Mesenchymal stem cell (in vitro differentiated cells and primary cell): ENCODE results near the gene ARID4B.
"Not testable (repeated sequence)": the region's sequence is repeated elsewhere in the genome, so short reads cannot be mapped to it uniquely, and the experiment has no call there.

Experiments
- DNase-seq: peaks from one replicate; pipeline ENCODE4 v3.0.0-alpha.2; 2013
- H2AFZ ChIP-seq: one replicate; pipeline ENCODE4 v1.6.1; 2013; ENCODE audit warnings: low read depth, mild to moderate bottlenecking, control low read depth, inconsistent platforms, low read length, moderate library complexity
- H2AK5ac ChIP-seq: 2 replicates; pipeline ENCODE4 v1.6.1; 2013; ENCODE audit warnings: low read length, moderate library complexity, mild to moderate bottlenecking, inconsistent platforms; ENCODE audit not compliant: severe bottlenecking
- H2BK120ac ChIP-seq: one replicate; pipeline ENCODE4 v1.6.1; 2013; ENCODE audit warnings: low read depth, mild to moderate bottlenecking, inconsistent platforms, low read length, moderate library complexity
- H2BK12ac ChIP-seq, 2 experiments: one replicate each; pipeline ENCODE4 v1.6.1; 2013; ENCODE audit warnings: inconsistent platforms in 2 of 2, low read length in 2 of 2, mild to moderate bottlenecking in 2 of 2, moderate library complexity in 2 of 2, control low read depth in 1 of 2
- H2BK15ac ChIP-seq: one replicate; pipeline ENCODE4 v1.6.1; 2013; ENCODE audit warnings: mild to moderate bottlenecking, low read depth, inconsistent platforms; ENCODE audit not compliant: poor library complexity, severe bottlenecking
- H2BK5ac ChIP-seq: 2 replicates; pipeline ENCODE4 v1.6.1; 2013; ENCODE audit warnings: low read depth, mild to moderate bottlenecking, low read length, control low read depth, inconsistent platforms; ENCODE audit not compliant: poor library complexity, severe bottlenecking
- H3K14ac ChIP-seq, 2 experiments: one replicate each; pipeline ENCODE4 v1.6.1; 2013; ENCODE audit warnings: inconsistent platforms in 2 of 2, low read length in 2 of 2, control low read depth in 1 of 2, mild to moderate bottlenecking in 1 of 2, moderate library complexity in 1 of 2
- H3K18ac ChIP-seq, 2 experiments: one replicate each; pipeline ENCODE4 v1.6.1; 2013; ENCODE audit warnings: inconsistent platforms in 2 of 2, low read length in 2 of 2, control low read depth in 1 of 2, low read depth in 1 of 2, mild to moderate bottlenecking in 1 of 2
- H3K23ac ChIP-seq, 2 experiments: one replicate each; pipeline ENCODE4 v1.6.1; 2013; ENCODE audit warnings: inconsistent platforms in 2 of 2, low read length in 2 of 2, mild to moderate bottlenecking in 2 of 2, moderate library complexity in 2 of 2, control low read depth in 1 of 2
- H3K27ac ChIP-seq: 2 replicates; pipeline ENCODE4 v1.5.1; 2013; ENCODE audit warnings: mild to moderate bottlenecking, moderate library complexity, low read length, control low read depth, inconsistent platforms; ENCODE audit not compliant: poor library complexity, severe bottlenecking
- H3K27me3 ChIP-seq, 2 experiments: 2 replicates each; pipeline versions ENCODE4 v1.6.1 to v1.7.0; 2013; ENCODE audit warnings: low read length in 2 of 2, mild to moderate bottlenecking in 2 of 2, moderate library complexity in 2 of 2, control low read depth in 1 of 2, inconsistent platforms in 1 of 2; ENCODE audit not compliant: control insufficient read depth in 1 of 2, insufficient read depth in 1 of 2
- H3K36me3 ChIP-seq, 2 experiments: 2 replicates each; pipeline versions ENCODE4 v1.6.1 to v1.7.0; 2013; ENCODE audit warnings: low read length in 2 of 2, control low read depth in 1 of 2, inconsistent platforms in 1 of 2, low read depth in 1 of 2, mild to moderate bottlenecking in 1 of 2; ENCODE audit not compliant: insufficient read depth in 2 of 2, control insufficient read depth in 1 of 2
- H3K4ac ChIP-seq, 2 experiments: one replicate each; pipeline ENCODE4 v1.6.1; 2013; ENCODE audit warnings: inconsistent platforms in 2 of 2, low read length in 2 of 2, mild to moderate bottlenecking in 2 of 2, moderate library complexity in 2 of 2, control low read depth in 1 of 2, low read depth in 1 of 2
- H3K4me1 ChIP-seq: 2 replicates; pipeline ENCODE4 v1.6.1; 2013; ENCODE audit warnings: low read depth, low read length, control low read depth; ENCODE audit not compliant: control insufficient read depth, insufficient read depth
- H3K4me2 ChIP-seq: 2 replicates; pipeline ENCODE4 v1.6.1; 2013; ENCODE audit warnings: low read length, mild to moderate bottlenecking, inconsistent platforms; ENCODE audit not compliant: poor library complexity, severe bottlenecking
- H3K4me3 ChIP-seq, 2 experiments: 2 replicates each; pipeline versions ENCODE4 v1.5.1 to v1.7.0; 2013; ENCODE audit warnings: low read length in 2 of 2, mild to moderate bottlenecking in 2 of 2, control low read depth in 1 of 2, low read depth in 1 of 2; ENCODE audit not compliant: insufficient read depth in 1 of 2
- H3K79me1 ChIP-seq: replicated peaks from 2 replicates; pipeline ENCODE4 v1.6.1; 2013; ENCODE audit warnings: mild to moderate bottlenecking, control low read depth, low read length, inconsistent platforms; ENCODE audit not compliant: poor library complexity, severe bottlenecking
- H3K9ac ChIP-seq: 2 replicates; pipeline ENCODE4 v1.7.0; 2013; ENCODE audit warnings: mild to moderate bottlenecking, low read length, moderate library complexity
- H3K9me3 ChIP-seq: 2 replicates; pipeline ENCODE4 v1.7.0; 2013; ENCODE audit warnings: mild to moderate bottlenecking, low read length; ENCODE audit not compliant: control insufficient read depth
- H4K8ac ChIP-seq: one replicate; pipeline ENCODE4 v1.6.1; 2013; ENCODE audit warnings: inconsistent platforms, mild to moderate bottlenecking, low read length, moderate library complexity
- H4K91ac ChIP-seq: one replicate; pipeline ENCODE4 v1.6.1; 2013; ENCODE audit warnings: mild to moderate bottlenecking, low read length, inconsistent platforms
- WGBS: methylation state at CpG from one replicate; pipeline ENCODE4 v1.1.7; 2013; ENCODE audit warnings: mixed read lengths; 5-methylcytosine and 5-hydroxymethylcytosine counted together

The ARID4B gene

DNA sequence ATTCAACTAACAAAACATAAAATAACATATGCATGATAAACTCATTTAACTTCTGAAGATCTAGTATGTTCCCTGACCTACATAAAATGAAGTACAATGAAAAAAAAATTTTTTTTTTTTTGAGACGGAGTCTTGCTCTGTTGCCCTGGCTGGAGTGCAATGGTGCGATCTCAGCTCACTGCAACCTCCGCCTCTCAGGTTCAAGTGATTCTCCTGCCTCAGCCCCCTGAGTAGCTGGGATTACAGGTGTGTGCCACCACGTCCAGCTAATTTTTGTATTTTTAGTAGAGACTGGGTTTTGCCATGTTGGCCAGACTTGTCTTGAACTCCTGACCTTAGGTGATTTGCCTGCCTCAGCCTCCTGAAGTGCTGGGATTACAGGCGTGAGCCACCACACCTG, 125.5 kb downstream of the ARID4B start:
- not testable (repeated sequence) for H3K4me2 ChIP-seq, H2BK15ac ChIP-seq, H3K4me1 ChIP-seq, H4K8ac ChIP-seq, H3K27me3 ChIP-seq, H2BK5ac ChIP-seq, H2BK120ac ChIP-seq, H2AK5ac ChIP-seq, H3K9ac ChIP-seq, H3K4ac ChIP-seq, H3K79me1 ChIP-seq, H3K18ac ChIP-seq, H3K23ac ChIP-seq, DNase-seq, H3K4me3 ChIP-seq, H4K91ac ChIP-seq, H2BK12ac ChIP-seq, H3K14ac ChIP-seq, H2AFZ ChIP-seq, H3K27ac ChIP-seq, H3K9me3 ChIP-seq
- H3K36me3 ChIP-seq, result peaks cover 12 to 38% of the 10 kb centered on the region in 2 experiments
- WGBS, result 100% methylated on average over 5 of the region's 5 CpGs

DNA sequence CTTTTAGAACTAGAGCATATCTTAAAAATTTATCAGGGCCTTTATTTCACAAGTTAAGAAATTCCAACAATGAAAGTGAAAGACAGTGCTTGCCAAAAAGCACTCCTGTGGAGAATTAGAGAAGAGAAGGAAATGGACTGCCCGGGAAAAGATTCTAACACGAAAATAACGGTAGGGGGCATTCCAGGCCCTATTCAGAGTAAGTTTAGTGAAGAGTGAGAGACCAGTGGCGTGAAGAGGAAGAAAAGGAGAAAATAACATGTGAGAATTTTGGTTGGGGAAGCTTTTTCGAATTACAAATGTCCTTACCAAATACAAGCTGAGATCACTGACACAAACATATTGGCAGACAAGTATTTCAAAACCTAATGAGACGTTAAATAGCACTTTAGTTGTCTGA, 128.5 kb downstream of the ARID4B start:
- Histone ChIP-seq H2BK12ac (no peak overlapping the region), H3K4me3 (no peak overlapping the region), H3K14ac (no peak overlapping the region), H3K4ac (no peak overlapping the region), H3K18ac (no peak overlapping the region), H3K27ac (no peak overlapping the region), H3K4me2 (no peak overlapping the region), H3K27me3 (no peaks in the 10 kb centered on the region), H2AK5ac (no peak overlapping the region), H4K91ac (no peak overlapping the region), H3K79me1 (peaks cover 6% of the 10 kb centered on the region), H3K4me1 (no peaks in the 10 kb centered on the region), H3K23ac (no peak overlapping the region), H3K36me3 (peaks cover 12 to 33% of the 10 kb centered on the region in 2 experiments), H2BK15ac (no peak overlapping the region), H3K9ac (peak overlapping the region; percentile 79), H4K8ac (no peak overlapping the region), H2AFZ (no peak overlapping the region), H2BK120ac (no peak overlapping the region), H3K9me3 (no peaks in the 10 kb centered on the region), H2BK5ac (no peak overlapping the region)
- peak; percentile 53 for DNase-seq
- WGBS, result 28% methylated on average over 3 of the region's 6 CpGs

DNA sequence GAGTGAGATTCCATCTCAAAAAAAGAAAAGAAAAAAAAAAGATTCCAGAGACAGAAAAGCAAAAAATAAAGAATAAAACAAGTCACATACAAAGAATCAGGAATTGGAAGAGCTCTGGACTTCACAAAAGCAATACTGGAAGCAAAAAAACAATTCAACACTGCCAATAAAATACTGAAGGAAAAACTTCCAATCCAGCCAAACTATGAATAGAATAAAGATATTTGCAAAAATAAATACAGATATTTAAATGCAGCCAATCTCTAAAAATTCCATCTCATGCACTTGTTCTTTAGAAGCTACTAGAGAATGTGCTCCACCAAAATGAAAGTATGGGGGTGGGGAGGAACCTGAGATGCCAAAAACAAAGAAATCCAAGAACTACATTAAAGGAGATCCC, 137.5 kb downstream of the ARID4B start:
- Histone ChIP-seq H2AK5ac (no peak overlapping the region), H3K4me1 (no peaks in the 10 kb centered on the region), H4K91ac (no peak overlapping the region), H3K27me3 (no peaks in the 10 kb centered on the region), H4K8ac (no peak overlapping the region), H2BK12ac (no peak overlapping the region), H2BK15ac (no peak overlapping the region), H2AFZ (no peak overlapping the region), H3K36me3 (peaks cover 10 to 63% of the 10 kb centered on the region in 2 experiments), H3K18ac (no peak overlapping the region), H3K79me1 (peaks cover 19% of the 10 kb centered on the region), H3K14ac (no peak overlapping the region), H3K27ac (no peak overlapping the region), H3K9me3 (no peaks in the 10 kb centered on the region), H3K4me2 (no peak overlapping the region), H3K4me3 (no peak overlapping the region), H2BK5ac (no peak overlapping the region), H2BK120ac (no peak overlapping the region), H3K9ac (no peak overlapping the region), H3K4ac (no peak overlapping the region), H3K23ac (no peak overlapping the region)
- DNase-seq, result no peak

- Histone ChIP-seq H4K91ac (no peak overlapping the region), H3K9me3 (no peaks in the 10 kb centered on the region), H2BK12ac (no peak overlapping the region), H3K18ac (no peak overlapping the region), H3K4ac (no peak overlapping the region), H2BK5ac (no peak overlapping the region), H2BK15ac (no peak overlapping the region), H2BK120ac (no peak overlapping the region), H3K27ac (no peak overlapping the region), H4K8ac (no peak overlapping the region), H3K36me3 (peaks cover 3 to 59% of the 10 kb centered on the region in 2 experiments), H3K4me2 (no peak overlapping the region), H3K79me1 (peaks cover 24% of the 10 kb centered on the region), H2AK5ac (no peak overlapping the region), H3K23ac (no peak overlapping the region), H3K9ac (no peak overlapping the region), H3K14ac (no peak overlapping the region), H2AFZ (no peak overlapping the region), H3K27me3 (no peaks in the 10 kb centered on the region), H3K4me1 (no peaks in the 10 kb centered on the region), H3K4me3 (no peak overlapping the region)
- 99% methylated on average over 3 of the region's 4 CpGs for WGBS
- DNase-seq, result no peak
Observed at GRCh38 chr1:235187316-235187715, 140.7 kb downstream of the ARID4B start.
